HG02973 (cell line): Measurements from ENCODE around the gene IL4I1.
"Not testable (repeated sequence)": the region's sequence is repeated elsewhere in the genome, so short reads cannot be mapped to it uniquely, and the experiment has no call there.

ENCODE experiments used
- ATAC-seq: cut with Tn5 transposase; IDR thresholded peaks from one replicate; pipeline ENCODE4 v1.9.1; 2021; ENCODE audit warnings: moderate library complexity; ENCODE audit not compliant: unreplicated experiment

IL4I1 gene, protein sequence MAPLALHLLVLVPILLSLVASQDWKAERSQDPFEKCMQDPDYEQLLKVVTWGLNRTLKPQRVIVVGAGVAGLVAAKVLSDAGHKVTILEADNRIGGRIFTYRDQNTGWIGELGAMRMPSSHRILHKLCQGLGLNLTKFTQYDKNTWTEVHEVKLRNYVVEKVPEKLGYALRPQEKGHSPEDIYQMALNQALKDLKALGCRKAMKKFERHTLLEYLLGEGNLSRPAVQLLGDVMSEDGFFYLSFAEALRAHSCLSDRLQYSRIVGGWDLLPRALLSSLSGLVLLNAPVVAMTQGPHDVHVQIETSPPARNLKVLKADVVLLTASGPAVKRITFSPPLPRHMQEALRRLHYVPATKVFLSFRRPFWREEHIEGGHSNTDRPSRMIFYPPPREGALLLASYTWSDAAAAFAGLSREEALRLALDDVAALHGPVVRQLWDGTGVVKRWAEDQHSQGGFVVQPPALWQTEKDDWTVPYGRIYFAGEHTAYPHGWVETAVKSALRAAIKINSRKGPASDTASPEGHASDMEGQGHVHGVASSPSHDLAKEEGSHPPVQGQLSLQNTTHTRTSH

DNA sequence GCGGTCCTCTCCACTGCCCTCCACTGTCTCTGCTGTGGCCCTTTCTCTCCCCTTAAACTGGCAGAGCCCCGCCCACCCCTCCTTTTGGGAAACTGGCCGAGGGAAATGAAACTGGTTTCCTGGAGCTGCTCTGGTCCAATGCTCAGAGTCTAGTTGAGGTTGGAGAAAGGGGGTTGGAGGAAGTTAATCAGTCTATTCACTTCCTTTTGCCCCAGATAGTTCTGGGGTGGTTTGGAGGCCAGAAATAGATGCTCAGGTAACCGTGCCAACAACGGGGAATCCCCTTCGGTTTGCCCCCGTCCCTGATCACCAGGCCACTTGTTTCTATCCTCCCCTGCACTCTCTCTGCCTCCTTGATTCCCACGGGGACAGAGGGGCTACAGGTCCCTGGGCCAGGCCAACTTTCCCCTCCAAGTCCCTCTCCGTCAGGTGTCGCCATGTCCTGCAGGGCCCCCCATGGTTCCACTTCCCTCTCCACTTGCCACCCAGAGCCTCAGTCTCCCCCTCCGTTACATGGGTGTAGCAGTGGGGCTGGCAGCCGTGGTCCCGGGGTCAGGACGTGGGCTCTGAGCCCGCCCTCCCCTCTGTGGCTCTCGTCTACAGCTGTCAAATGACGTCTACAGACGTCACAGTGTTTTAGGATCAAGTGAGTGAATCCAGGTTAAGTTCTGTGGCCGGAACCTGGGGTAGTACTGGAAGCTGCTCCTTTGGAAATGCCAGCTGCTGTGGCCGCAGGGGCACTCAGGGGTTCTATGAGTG, at the start of gene IL4I1:
Gene IL4I1 (minus strand): TSS at position 25 of the 759 bp plus-strand sequence. CDS start 727 bp downstream, outside the sequence.
- ATAC-seq: peak; percentile 35

DNA sequence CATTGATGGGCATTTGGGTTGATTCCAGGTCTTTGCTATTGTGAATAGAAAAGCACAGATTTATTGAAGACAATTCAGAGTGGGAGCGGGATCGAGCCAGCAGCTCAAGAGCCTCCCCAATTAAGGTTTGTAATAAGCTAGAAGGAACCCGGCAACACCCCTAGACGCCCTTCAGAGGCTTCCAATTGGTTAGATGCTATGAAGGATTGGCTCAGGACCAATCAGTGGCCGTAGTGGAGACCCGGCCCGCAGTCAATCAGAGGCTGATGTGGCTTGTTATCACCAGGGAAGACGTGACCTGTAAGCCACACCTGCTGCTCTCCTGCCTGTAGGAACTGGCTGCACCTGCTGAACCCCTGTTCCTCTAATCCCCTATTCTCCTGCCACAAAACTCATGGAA, 49.7 kb upstream of the IL4I1 start:
- no peak for ATAC-seq

DNA sequence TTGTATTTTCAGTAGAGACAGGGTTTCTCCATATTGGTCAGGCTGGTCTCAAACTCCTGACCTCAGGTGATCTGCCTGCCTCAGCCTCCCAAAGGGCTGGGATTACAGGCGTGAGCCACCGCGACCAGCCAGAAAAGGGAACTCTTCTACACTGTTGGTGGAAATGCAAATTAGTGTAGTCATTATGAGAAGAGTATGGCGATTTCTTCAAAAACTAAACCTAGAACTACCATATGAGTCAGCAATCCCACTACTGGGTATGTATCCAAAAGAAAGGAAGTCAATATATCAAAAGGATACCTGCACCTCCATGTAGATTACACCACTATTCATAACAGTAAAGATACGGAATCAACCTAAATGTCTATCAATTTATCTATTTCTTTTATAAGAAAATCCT, 47.9 kb upstream of the IL4I1 start:
- not testable (repeated sequence) for ATAC-seq

DNA sequence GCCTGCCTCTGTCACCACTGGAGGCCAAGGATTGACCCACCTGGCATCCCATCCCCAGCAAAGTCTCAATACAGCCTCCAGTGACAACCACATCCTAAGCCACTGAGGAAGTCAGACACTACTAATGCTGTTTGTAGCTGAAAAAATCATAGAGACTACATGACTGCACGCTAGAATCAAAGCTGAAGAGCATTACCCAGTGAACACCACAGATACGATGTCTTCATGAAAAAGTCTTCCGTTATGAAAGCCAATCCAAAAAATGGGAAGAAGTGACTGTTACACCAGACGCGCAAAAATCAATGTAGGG, 43.8 kb upstream of the IL4I1 start:
- ATAC-seq: no peak

DNA sequence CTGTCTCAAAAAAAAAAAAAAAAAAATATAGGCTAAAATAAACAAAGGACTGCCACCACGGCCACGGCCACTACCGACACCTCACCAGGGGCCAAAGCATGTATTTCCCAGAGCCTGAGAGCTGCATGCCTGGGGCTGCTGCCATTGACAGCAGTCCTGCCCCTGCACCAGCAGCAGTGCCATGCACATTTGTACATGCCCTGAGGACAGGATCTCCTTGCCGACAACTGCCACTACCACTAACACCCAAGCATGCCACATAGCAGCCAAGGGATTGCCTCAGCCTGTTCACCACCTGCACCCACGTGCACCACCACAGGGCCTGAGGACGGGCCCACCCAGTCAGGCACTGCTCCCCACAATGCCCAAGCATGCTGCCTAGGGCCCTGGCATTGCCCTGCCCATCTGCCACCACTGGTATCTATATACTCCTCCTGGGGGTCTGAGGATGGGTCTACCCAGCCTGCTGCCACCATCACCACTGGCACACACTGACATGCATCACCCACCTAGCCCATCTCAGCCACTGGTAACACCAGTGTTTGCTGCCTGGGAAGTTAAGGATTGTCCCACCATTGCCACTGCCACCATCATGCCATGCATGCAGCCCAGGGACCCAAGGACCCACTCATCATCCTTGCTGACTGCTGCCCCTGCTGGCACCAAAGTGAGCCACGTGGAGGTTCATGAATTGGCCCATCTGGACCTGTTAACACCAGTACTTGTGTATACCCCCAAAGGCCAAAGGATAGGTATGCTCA, 43.2 kb upstream of the IL4I1 start:
- ATAC-seq: no peak

DNA sequence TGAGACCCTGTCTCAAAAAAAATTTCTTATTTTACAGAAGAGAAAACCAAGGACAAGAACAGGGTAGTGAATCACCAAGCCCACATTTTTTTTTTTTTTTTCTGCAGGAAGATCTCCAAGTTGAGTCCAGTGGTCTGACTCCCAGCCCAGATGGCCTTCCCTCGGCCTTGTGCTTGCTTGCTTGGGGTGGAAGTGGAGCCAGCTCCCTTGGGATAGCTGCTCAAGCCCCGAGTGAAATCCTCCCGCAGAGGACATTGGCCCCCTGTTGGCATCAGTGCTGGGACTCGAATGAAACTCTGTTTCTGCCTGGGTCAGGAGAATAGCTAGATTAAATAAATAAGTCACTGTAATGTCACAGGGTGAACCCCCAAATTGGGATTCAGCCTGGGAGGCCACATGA, 42.0 kb upstream of the IL4I1 start:
- no peak for ATAC-seq

DNA sequence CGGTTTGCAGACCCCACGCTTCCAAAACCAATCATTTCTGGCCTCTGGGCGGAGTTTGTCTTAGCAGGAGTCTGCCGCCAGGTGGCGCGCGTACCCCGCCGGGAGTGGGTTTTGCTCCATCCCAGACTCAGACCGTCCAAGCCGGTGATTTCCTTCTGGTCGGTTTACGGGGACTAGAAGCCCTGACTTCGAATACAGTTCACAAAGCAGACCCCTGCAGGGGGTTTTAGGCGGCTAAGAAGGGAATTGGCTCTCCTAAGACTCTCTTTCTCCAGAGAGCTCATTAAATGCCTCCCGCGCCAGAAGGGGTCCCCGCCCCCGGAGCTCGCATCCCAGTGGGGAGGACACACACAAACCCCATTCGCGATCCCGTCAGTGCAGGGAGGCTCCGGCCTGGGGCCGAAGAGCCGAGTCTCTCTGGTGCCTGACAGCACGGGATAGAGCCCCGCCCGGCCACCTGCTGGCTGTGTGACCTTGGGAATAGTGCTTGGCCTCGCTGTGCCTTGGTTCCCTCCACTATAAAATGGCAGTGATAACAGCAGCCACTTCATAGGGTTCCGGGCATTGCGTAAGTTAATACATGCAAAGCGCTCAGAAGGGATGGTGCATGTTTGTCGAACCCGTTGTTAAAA, 41.2 kb upstream of the IL4I1 start:
- no peak for ATAC-seq

DNA sequence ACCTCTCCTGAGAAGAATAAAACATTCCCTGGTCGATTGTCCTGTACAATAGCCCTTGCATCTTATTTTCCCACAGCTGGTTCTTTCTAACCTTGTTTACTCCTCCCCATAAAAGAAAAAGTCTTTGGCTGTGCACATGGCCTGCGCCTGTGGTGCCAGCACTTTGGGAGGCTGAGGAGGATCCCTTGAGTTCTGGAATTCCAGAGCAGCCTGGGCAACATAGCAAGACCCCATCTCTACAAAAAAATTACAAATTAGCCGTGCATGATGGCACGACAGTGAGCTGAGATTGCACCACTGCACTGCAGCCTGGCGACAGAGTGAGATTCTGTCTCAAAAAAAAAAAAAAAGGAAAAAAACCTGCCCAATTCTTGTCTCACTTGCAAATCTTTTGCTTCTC, 39.9 kb upstream of the IL4I1 start:
- ATAC-seq: no peak

DNA sequence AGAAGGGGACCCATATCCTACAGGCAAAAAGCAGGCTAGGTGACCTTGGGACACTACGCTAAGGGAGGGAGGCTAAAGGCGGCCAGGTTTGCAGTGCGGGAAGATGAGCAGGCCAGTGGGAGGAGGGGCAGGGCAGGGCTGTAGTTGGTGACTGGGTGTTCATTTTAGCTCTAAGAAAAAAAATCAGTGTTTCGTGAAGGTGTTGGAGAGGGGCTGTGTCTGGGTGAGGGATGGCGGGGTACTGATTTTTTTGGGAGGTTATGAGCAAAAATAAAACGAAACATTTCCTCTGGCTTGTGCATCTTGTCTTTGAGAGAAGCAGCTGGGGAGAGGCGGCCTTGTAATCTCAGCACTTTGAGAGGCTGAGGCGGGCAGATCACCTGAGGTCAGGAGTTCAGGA, 37.0 kb upstream of the IL4I1 start:
- no peak for ATAC-seq

DNA sequence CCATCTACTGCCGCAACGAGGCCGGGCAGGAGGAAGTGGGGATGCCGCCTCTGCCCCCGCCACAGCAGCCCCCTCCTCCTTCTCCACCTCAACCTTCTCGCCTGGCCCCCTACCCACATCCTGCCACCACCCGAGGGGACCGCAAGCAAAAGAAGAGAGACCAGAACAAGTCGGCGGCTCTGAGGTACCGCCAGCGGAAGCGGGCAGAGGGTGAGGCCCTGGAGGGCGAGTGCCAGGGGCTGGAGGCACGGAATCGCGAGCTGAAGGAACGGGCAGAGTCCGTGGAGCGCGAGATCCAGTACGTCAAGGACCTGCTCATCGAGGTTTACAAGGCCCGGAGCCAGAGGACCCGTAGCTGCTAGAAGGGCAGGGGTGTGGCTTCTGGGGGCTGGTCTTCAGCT, 36.0 kb upstream of the IL4I1 start:
- ATAC-seq: no peak

DNA sequence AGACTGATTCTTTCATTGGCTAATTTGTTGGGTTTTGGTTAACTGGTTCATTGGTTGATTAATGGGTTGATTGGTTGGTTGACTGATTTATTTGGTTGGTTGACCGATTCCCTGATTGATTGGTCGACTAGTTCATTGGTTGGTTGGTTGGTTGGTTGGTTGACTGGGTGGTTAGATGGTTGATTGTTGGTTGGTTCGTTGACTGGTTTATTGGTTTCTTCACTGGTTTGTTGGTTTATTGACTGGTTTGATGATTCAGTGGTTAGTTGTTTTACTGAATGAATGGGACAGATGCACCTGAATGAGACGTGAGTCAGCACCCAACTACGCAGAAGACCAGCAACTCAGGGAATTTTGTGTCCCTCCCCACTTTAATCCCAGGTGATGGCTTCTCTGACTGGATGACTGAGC, 35.4 kb upstream of the IL4I1 start:
- ATAC-seq: no peak

DNA sequence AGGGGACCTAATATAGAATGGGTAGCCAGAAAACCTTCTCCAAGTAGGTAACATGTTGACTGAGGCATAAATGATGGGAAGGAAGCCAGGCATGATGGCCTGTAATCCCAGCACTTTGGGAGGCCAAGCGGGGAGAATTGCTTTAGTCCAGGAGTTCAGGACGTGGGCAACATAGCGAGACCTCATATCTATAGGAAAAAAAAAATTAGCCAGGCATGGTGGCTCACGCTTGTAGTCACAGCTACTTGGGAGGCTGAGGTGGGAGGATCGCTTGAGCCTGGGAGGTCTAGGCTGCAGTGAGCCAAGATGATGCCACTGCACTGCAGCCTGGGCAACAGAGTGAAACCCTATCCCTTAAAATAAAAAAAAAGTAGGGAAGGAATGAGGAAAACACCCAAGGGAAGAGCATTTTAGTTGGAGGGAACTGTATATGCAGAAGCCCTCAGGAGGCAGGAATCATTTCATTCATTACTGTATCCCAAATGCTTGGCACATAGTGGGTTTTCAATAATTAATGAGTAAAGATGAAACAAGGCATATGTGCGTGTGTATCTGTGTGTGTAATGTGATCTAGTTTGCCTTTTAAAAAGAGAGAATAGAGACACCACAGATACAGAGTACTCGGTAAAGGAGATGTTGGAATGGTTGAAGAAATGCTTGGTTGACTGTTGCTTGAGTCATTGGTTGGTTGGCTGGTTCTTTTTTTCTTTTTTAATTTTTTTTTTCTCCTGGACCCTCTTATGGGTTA, 34.8 kb upstream of the IL4I1 start:
- no peak for ATAC-seq

DNA sequence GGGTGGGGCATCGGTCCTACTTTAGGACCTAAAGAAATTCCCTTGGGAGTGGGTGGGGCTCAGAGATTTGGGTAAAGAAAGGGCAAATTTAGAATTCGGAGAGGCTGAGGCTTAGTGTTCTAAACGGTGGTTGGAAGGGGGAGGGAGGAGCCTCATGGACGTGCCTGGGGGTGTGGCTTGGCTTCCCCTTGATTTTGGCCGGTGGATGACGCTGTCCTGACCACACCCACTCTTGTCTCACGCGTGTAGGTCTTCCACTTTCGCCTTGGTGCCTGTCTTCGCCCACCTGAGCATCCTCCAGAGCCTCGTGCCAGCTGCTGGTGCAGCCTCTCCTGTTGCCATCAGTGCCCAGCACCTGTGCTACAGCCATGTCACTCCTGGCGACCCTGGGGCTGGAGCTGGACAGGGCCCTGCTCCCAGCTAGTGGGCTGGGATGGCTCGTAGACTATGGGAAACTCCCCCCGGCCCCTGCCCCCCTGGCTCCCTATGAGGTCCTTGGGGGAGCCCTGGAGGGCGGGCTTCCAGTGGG, 33.9 kb upstream of the IL4I1 start:
- no peak for ATAC-seq

DNA sequence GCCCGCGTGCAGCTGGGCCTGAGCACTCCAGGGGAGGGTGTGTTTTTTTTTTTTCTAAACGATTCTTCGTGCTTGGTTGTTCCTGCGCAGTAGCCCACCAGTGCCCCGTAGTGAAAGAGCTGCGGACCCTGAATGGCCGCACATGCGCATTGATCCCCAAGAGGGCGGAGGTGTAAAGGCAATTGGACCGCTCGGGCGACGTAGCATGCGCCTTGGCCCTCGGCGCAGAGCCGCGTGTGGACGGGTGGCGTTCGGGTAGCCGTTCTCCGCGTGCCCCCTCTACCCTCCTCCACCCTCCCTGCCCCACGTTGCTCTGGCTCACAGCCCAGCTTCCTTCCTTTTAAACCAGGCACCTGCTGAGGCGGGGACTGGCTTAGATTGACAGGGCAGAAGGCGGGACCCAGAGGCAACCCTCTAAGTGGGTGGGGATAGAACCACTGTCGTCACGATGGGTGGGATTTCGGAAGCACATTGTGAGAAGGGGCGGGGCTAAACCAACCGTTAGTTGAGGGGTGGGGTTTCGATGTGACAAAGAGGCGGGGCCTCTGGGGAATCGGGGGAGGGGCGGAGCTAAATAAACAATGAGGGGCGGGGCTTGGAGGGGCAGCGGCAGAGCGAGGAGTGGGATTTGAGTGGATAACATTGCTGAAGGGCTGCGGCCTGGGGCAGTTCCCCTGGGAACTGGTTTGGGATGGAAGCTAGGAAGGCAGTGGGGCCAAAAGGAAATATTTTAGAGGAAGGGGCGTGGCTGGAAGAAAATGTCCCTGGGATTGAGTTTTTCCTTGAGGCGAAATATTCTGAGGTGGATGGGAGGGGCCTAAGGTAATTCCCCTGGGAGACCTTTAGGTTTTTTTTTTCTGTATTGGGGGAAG, 33.2 kb upstream of the IL4I1 start:
- peak; percentile 61 for ATAC-seq

DNA sequence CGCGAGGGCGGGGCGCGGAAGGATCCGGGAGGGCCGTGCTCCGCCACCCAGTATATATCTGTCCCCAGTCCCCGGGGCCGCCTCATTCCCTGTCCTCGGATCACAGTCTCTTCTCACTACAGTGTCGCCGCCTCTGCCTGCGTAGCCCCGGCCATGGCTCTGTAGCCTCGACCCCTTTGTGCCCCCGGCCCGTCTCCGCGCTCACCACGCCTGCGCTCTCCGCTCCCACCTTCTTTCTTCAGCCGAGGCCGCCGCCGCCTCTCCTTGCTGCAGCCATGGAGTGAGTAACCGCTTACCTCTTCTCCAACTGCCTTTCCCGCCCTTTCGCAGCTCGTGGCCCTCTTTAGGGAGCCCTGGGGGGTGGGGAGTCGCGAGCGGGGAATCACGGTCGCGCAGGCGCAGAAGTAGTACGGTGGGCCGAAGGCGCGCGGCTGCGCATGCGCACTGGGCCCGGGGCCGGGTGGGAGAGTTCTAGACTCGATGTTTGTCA, 32.5 kb upstream of the IL4I1 start, which contains the start of the genes ATF5 and NUP62:
Gene ATF5 (plus strand): TSS at position 85 of the 490 bp plus-strand sequence. CDS start 1,646 bp downstream, outside the sequence.
Gene NUP62 (minus strand): TSS at position 384 of the 490 bp plus-strand sequence. CDS start 19,697 bp downstream, outside the sequence.
- ATAC-seq: peak; percentile 37

DNA sequence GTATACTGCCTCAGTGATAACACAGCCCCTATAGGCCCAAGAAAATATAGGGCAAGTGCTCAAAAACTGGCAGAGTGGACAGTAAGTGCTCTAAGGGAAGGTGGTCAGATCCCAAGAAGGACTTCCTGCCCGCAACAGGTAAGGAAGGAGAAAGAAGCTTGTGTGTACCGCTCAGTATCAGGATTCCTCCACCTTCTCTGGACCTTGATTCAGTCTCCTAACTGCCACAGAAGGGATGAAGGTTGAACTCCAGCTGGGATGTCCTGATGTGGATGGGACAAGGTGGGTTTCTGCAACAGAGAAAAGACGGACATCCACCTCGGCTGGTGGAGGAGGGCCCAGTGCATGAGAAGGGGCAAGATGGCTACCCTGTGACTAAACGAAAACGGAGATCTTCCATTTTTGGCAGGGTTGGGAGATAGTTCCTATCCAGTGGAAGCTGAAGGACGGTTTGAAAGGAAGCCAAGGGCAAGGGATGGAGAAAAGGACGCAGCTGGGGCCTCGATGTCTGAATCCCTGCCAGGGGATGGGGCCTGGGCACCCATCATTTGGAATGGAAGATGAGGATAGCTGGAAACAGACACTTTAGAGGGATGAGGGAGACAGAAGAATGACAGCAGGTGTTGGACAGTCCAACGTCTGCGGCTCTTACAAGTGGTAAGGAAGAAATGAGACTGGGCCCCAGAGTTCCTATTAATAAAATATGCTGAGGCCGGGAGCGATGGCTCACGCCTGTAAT, 31.0 kb upstream of the IL4I1 start:
- ATAC-seq: no peak

DNA sequence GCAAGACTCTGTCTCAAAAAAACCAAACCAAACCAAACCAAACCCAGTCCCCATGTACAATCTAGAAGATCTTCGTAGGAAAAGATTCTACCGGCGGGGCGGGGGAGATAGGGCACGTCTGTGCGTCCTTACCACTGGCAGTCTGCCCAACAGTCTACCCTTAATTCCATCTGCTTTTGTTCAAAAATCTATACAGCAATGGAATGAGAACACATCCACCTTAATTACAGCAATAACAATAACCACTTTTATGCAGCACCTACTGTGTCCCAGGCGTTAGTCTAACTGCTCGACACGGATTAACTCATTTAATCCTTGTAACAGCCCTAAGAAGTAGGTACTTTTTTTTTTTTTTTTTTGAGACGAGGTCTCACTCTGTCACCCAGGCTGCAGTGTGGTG, 29.8 kb upstream of the IL4I1 start:
- no peak for ATAC-seq

DNA sequence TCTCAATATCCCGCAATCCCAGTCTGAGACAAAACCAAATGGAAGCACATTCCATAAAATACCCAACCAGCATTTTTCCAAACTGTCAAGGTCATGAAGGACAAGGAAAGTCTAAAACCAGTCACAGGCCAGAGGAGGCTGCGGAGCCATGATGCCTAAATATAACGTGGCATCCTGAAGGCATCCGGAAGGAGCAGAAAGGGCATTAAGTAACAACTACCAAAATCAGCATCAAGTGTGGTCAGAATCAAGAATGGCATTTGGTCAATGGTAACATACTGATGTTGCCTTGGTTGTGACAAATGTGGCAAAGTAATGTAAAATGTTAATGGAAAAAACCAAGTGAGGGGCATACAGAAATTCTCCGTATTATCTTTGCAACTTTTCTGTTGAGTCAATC, 28.8 kb upstream of the IL4I1 start:
- no peak for ATAC-seq
